Natural killer cell (primary cell): ENCODE data around the gene RFX3. TPM values are rescaled to one million over a fixed set of nuclear protein-coding genes. Genes with fewer than 3 reads are reported as not detected.

ENCODE experiments used
- ATAC-seq, 3 donors: fragments of 150-1000 bp in 2 of 3; fragments of 200-7000 bp in 1 of 3; cut with Tn5 transposase; 1 replicate in 1 of 3; 2 replicates in 2 of 3; pipeline ENCODE4 v1.10.0; 2021; ENCODE audit warnings: mild to moderate bottlenecking in 2 of 3, moderate library complexity in 2 of 3
- DNase-seq, 2 donors: peaks; one replicate each; pipeline versions ENCODE4 v3.0.0 to v3.0.0-alpha.2; 2013 to 2021; ENCODE audit warnings: mixed read lengths in 1 of 2
- H3K27ac ChIP-seq: one replicate; pipeline ENCODE4 v1.5.1; 2013; ENCODE audit warnings: mild to moderate bottlenecking, low read length
- H3K27me3 ChIP-seq: one replicate; pipeline ENCODE4 v1.6.1; 2013; ENCODE audit warnings: low read length; ENCODE audit not compliant: control insufficient read depth, insufficient read depth
- H3K36me3 ChIP-seq: one replicate; pipeline ENCODE4 v1.6.1; 2013; ENCODE audit warnings: low read length; ENCODE audit not compliant: control insufficient read depth, insufficient read depth
- H3K4me1 ChIP-seq: one replicate; pipeline ENCODE4 v1.6.1; 2013; ENCODE audit warnings: low read length; ENCODE audit not compliant: control insufficient read depth, insufficient read depth
- H3K4me3 ChIP-seq: one replicate; pipeline ENCODE4 v1.5.1; 2013; ENCODE audit warnings: low read length
- H3K9me3 ChIP-seq: one replicate; pipeline ENCODE4 v1.6.1; 2013; ENCODE audit warnings: low read length; ENCODE audit not compliant: control insufficient read depth, insufficient read depth
- H3K27ac Mint-ChIP-seq, 2 donors: one replicate each; pipeline ENCODE4 v1.8.0; 2022; ENCODE audit warnings: mild to moderate bottlenecking in 2 of 2, mixed read lengths in 2 of 2, moderate library complexity in 1 of 2
- H3K27me3 Mint-ChIP-seq, 2 donors: one replicate each; pipeline ENCODE4 v1.8.0; 2022; ENCODE audit warnings: low read depth in 2 of 2, mixed read lengths in 2 of 2
- H3K36me3 Mint-ChIP-seq: one replicate; pipeline ENCODE4 v1.8.0; 2022; ENCODE audit warnings: mixed read lengths
- H3K4me1 Mint-ChIP-seq, 2 donors: one replicate each; pipeline ENCODE4 v1.8.0; 2022; ENCODE audit warnings: mixed read lengths in 2 of 2
- H3K4me3 Mint-ChIP-seq: one replicate; pipeline ENCODE4 v1.8.0; 2022; ENCODE audit warnings: mild to moderate bottlenecking, moderate library complexity, mixed read lengths
- H3K9me3 Mint-ChIP-seq, 2 donors: one replicate each; pipeline ENCODE4 v1.8.0; 2022; ENCODE audit warnings: mixed read lengths in 2 of 2
- WGBS: methylation state at CpG from one replicate; pipeline ENCODE4 v1.1.7; 2013; ENCODE audit warnings: missing lambda C conversion rate; ENCODE audit not compliant: insufficient coverage; 5-methylcytosine and 5-hydroxymethylcytosine counted together
- intact Hi-C: fragments of 100-400 bp; cut with micrococcal nuclease; formaldehyde crosslinking; loops from one replicate; pipeline ENCODE4 v1.14.2; 2022
- total RNA-seq, 4 donors: library from RNA; stranded (reverse); fragments of 120-200 nt in 1 of 4; gene quantifications; one replicate each; pipeline versions ENCODE4 v1.2.3 to v1.2.4, GENCODE V29; 2013 to 2022
- TF ChIP-seq, protein P1 (sequence below): fragments of 200-600 bp; IDR thresholded peaks from one replicate; pipeline ENCODE4 v1.8.0; 2022; ENCODE audit warnings: antibody characterized with exemption

RFX3 gene
- total RNA-seq, 3 donors from 2014 or later (not counting 1 experiment from before 2014, with no cell fraction given) = 24.0 to 30.6 (median 30.0) TPM

DNA sequence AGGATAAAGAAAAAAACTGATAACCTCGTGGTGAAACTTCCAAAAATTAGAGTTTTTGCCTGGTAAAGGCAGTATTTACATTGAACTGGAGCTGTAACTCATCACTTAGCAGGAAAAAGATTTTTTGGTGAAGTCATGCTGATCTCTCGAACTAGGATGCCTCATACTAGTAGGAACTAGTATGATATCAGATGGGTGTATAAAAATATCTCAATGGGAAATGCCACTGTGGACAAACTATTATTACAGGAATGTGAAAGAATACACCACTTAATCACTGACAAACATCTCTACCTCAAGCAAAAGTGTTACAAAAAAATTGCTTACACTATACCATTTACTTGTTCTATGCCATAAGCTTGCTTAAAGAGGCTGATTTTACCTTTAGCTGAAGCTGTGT, 28.4 kb downstream of the RFX3 start:
- 100% methylated on average over 1 of the region's 2 CpGs for WGBS
- no peaks in the 10 kb centered on the region for H3K36me3 ChIP-seq
- no peaks in the 10 kb centered on the region for H3K4me1 ChIP-seq
- no peaks in the 10 kb centered on the region for H3K9me3 ChIP-seq
- DNase-seq (no peak), ATAC-seq (no peak)
- TF ChIP-seq, protein P1, sequence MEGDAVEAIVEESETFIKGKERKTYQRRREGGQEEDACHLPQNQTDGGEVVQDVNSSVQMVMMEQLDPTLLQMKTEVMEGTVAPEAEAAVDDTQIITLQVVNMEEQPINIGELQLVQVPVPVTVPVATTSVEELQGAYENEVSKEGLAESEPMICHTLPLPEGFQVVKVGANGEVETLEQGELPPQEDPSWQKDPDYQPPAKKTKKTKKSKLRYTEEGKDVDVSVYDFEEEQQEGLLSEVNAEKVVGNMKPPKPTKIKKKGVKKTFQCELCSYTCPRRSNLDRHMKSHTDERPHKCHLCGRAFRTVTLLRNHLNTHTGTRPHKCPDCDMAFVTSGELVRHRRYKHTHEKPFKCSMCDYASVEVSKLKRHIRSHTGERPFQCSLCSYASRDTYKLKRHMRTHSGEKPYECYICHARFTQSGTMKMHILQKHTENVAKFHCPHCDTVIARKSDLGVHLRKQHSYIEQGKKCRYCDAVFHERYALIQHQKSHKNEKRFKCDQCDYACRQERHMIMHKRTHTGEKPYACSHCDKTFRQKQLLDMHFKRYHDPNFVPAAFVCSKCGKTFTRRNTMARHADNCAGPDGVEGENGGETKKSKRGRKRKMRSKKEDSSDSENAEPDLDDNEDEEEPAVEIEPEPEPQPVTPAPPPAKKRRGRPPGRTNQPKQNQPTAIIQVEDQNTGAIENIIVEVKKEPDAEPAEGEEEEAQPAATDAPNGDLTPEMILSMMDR = no peak
- H3K27me3 ChIP-seq = no peaks in the 10 kb centered on the region
- Mint-ChIP-seq H3K4me1 (peaks cover 0 to 12% of the 10 kb centered on the region in 2 donors), H3K27ac (no peak overlapping the region), H3K4me3 (no peak overlapping the region), H3K36me3 (no peaks in the 10 kb centered on the region), H3K9me3 (no peaks in the 10 kb centered on the region), H3K27me3 (no peaks in the 10 kb centered on the region)
- H3K27ac ChIP-seq = no peak overlapping the region
- intact Hi-C loops = no loop called here
- no peak overlapping the region for H3K4me3 ChIP-seq

DNA sequence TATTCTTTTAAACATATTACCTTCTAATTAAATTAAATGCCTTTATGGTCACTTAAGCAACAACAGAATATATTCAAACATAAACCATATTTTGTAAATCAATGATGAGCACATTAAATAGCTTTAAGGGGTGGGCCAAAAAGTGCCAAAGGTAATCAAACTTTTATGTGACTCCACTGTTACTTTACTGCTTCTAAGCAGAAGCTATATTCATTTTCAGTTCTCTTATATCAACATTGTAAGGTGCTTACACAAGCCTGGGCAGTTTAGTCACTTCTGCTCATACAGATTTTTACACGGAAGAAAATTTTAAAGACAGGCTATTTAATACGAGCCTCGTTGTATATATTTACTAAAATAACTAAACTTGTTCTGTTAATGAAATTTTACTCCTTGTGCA, 29.9 kb downstream of the RFX3 start:
- Histone ChIP-seq H3K4me3 (no peak overlapping the region), H3K9me3 (no peaks in the 10 kb centered on the region), H3K27ac (no peak overlapping the region), H3K27me3 (no peaks in the 10 kb centered on the region), H3K4me1 (no peaks in the 10 kb centered on the region), H3K36me3 (no peaks in the 10 kb centered on the region)
- TF ChIP-seq, protein P1 = no peak
- Mint-ChIP-seq H3K27me3 (no peaks in the 10 kb centered on the region), H3K9me3 (no peaks in the 10 kb centered on the region), H3K4me1 (peaks cover 0 to 17% of the 10 kb centered on the region in 2 donors), H3K4me3 (no peak overlapping the region), H3K27ac (no peak overlapping the region), H3K36me3 (no peaks in the 10 kb centered on the region)
- no peak for ATAC-seq
- WGBS = no CpG with 5 or more reads among the region's 3 CpGs
- no peak for DNase-seq
- intact Hi-C loops = no loop called here

DNA sequence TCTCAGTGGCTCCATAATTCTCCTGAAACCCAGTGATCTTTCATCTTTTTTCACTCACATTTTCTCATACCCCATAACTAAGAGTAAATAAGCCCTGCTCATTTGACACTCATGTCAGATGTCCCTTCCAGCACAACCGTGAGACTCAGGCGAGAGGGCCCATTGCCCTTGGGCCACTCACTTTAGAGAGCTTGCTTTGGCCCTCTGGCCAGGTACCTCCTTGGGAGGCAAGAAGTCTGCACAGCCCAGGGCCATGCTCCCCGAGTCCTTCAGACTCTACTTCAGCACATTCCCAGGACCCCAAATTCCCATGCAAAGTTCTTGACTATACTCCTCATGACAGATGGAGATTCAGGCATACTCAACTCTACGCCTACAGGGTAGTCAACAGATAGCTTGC, 33.6 kb downstream of the RFX3 start:
- H3K27me3 ChIP-seq = no peaks in the 10 kb centered on the region
- over 99% methylated on average over 4 of the region's 4 CpGs for WGBS
- H3K27ac ChIP-seq = no peak overlapping the region
- no peaks in the 10 kb centered on the region for H3K36me3 ChIP-seq
- intact Hi-C loops = no loop called here
- no peak overlapping the region for H3K4me3 Mint-ChIP-seq
- TF ChIP-seq, protein P1 = no peak
- H3K9me3 ChIP-seq = no peaks in the 10 kb centered on the region
- no peaks in the 10 kb centered on the region for H3K4me1 ChIP-seq
- DNase-seq = no peak
- no peaks in the 10 kb centered on the region for H3K27me3 Mint-ChIP-seq
- peaks cover 0 to 17% of the 10 kb centered on the region in 2 donors for H3K4me1 Mint-ChIP-seq
- H3K4me3 ChIP-seq = no peak overlapping the region
- H3K9me3 Mint-ChIP-seq = no peaks in the 10 kb centered on the region
- no peaks in the 10 kb centered on the region for H3K36me3 Mint-ChIP-seq
- no peak overlapping the region for H3K27ac Mint-ChIP-seq
- no peak for ATAC-seq

DNA sequence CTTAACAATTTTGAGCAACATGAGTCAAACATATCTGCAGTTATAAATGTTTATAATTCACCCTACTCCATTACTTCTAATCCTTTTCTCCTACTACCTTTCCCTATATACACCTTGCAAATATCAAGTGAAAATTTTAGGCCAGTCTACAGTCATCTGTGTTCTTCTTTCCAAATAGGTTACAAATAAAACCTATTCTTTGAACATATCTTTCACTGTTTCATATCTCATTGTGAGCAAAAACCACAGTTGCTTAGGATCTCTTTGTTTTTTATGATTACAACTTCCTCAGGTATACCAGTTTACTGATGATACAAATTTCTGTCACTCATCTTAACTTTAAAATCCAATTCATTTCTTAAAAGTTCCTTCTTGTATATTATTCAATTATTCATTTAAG, 34.4 kb downstream of the RFX3 start:
- Mint-ChIP-seq H3K9me3 (no peaks in the 10 kb centered on the region), H3K36me3 (no peaks in the 10 kb centered on the region), H3K4me3 (no peak overlapping the region), H3K4me1 (peaks cover 0 to 17% of the 10 kb centered on the region in 2 donors), H3K27me3 (no peaks in the 10 kb centered on the region), H3K27ac (no peak overlapping the region)
- Histone ChIP-seq H3K4me3 (no peak overlapping the region), H3K9me3 (no peaks in the 10 kb centered on the region), H3K27ac (no peak overlapping the region), H3K4me1 (no peaks in the 10 kb centered on the region), H3K27me3 (no peaks in the 10 kb centered on the region), H3K36me3 (no peaks in the 10 kb centered on the region)
- ATAC-seq (no peak), DNase-seq (no peak)
- intact Hi-C loops = no loop called here
- TF ChIP-seq, protein P1 = no peak
